Measurements from ENCODE around the gene C8G. TPM values are rescaled to one million over a fixed set of nuclear protein-coding genes. Genes with fewer than 3 reads are reported as not detected.
A peak's percentile ranks its signal among the peaks of the same experiment; 100 is the strongest.

The C8G gene
- total RNA-seq, 2 donors from 2014 or later: not detected

DNA sequence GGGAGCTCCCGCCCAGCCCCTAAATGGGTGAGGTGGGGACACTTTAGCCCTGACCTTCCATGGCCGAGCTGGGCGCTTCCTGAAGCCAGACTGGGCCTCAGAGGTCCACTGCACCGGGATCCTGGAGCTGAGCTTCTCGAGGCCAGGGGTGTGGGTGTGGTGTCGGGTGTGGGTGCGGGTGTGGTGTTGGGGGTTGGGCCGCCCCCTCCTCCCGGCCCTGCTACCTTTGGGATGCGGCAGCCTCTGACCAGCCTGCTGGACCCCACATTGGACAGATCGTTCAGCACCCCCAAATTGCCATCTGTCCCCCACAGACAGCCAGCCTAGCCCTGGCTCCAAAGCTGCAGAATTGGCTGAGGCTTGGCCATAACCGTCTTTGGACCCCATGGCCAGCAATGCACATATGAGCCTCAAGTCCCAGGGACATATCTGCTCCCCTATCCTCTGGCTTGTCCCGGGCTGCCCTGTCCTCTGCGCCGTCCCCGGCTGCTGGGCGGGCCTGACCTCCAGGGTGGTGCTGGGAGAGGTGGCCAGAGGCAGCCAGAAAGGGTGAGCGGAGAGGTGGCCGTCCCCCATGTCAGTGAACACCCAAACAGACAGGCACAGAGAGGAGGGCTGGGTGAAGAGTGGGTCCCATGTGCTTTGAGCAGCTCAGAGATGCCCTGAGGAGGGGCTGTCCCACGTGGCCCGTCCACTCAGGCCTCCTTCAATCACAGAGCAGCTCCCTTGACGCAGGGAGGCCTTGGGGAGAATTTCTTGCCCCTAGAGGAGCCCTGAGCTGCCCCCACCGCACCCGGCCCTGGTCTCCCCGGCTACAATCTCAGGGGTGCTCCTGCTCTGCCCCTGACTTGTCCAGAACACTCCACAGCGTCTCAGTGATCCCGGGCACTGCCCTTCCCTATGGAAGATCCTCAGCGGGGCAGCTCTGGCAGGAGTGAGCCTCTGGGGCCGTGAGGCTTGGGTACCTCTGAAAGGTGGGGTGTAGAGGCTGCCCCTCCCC lies 28.9 kb downstream of the C8G start:
- Histone ChIP-seq H3K4me3 (no peak overlapping the region), H3K9me3 (no peaks in the 10 kb centered on the region), H3K27me3 (replicated peaks; ENCODE audit: insufficient read depth) (no peaks in the 10 kb centered on the region), H3K4me1 (replicated peaks) (no peaks in the 10 kb centered on the region), H3K36me3 (no peaks in the 10 kb centered on the region), H3K27ac (no peak overlapping the region)
- intact Hi-C loops (cut with DNase I): no loop called here
- no peak for DNase-seq (ENCODE audit: low spot score)
- TF ChIP-seq POLR2A (IDR thresholded peaks at IDR 0.05) (no peak), CTCF (IDR thresholded peaks at IDR 0.05) (no peak), POLR2AphosphoS5 (IDR thresholded peaks at IDR 0.05) (no peak)
- 91% methylated on average over 28 of the region's 29 CpGs for WGBS

- TF ChIP-seq POLR2A (IDR thresholded peaks at IDR 0.05): no peak
- TF ChIP-seq POLR2AphosphoS5 (IDR thresholded peaks at IDR 0.05): no peak
- TF ChIP-seq CTCF (IDR thresholded peaks at IDR 0.05): no peak
- Histone ChIP-seq H3K4me3 (no peak overlapping the region), H3K9me3 (no peaks in the 10 kb centered on the region), H3K27ac (no peak overlapping the region), H3K36me3 (no peaks in the 10 kb centered on the region), H3K4me1 (replicated peaks) (no peaks in the 10 kb centered on the region), H3K27me3 (replicated peaks; ENCODE audit: insufficient read depth) (no peaks in the 10 kb centered on the region)
- DNase-seq (ENCODE audit: low spot score): no peak
- WGBS: 83% methylated on average over 14 of the region's 15 CpGs
- intact Hi-C loops (cut with DNase I): no loop called here
Observed at GRCh38 chr9:136974817-136975535, 29.9 kb downstream of the C8G start.

- Histone ChIP-seq H3K9me3 (no peaks in the 10 kb centered on the region), H3K4me3 (no peak overlapping the region), H3K27me3 (replicated peaks; ENCODE audit: insufficient read depth) (no peaks in the 10 kb centered on the region), H3K27ac (no peak overlapping the region), H3K4me1 (replicated peaks) (no peaks in the 10 kb centered on the region), H3K36me3 (no peaks in the 10 kb centered on the region)
- DNase-seq (ENCODE audit: low spot score): no peak
- 54% methylated on average over 13 of the region's 14 CpGs for WGBS
- intact Hi-C loops (cut with DNase I): no loop called here
- no peak for TF ChIP-seq POLR2A (IDR thresholded peaks at IDR 0.05)
- no peak for TF ChIP-seq CTCF (IDR thresholded peaks at IDR 0.05)
- TF ChIP-seq POLR2AphosphoS5 (IDR thresholded peaks at IDR 0.05): no peak
Observed at GRCh38 chr9:136975644-136976043, 30.6 kb downstream of the C8G start.

- peak within 1 kb of the TSS; percentile 25 to 41 for H3K4me3 ChIP-seq
- intact Hi-C loops (cut with DNase I): no loop called here
- no peak for DNase-seq (ENCODE audit: low spot score)
- no peaks in the 10 kb centered on the region for H3K27me3 ChIP-seq (replicated peaks; ENCODE audit: insufficient read depth)
- no peaks in the 10 kb centered on the region for H3K9me3 ChIP-seq
- WGBS: 82% methylated on average over 9 of the region's 10 CpGs
- H3K36me3 ChIP-seq: no peaks in the 10 kb centered on the region
- H3K4me1 ChIP-seq (replicated peaks): no peaks in the 10 kb centered on the region
- H3K27ac ChIP-seq: peak within 1 kb of the TSS; percentile 60 to 61
- TF ChIP-seq POLR2AphosphoS5 (IDR thresholded peaks at IDR 0.05) (peak; percentile 19), POLR2A (IDR thresholded peaks at IDR 0.05) (no peak), CTCF (IDR thresholded peaks at IDR 0.05) (no peak)
Observed at GRCh38 chr9:136977223-136977622, 32.2 kb downstream of the C8G start, which contains the start of gene PTGDS. Gene PTGDS (plus strand): TSS chr9:136977504. CDS start chr9:136977579, 75 bp downstream.

Measured in prostate gland (tissue), 2 donors.